Measurements from ENCODE around the gene MFSD6. TPM values are rescaled to one million over a fixed set of nuclear protein-coding genes. Genes with fewer than 3 reads are reported as not detected.

The MFSD6 gene
- total and polyA plus RNA-seq, 2 of the 8 experiments (the other 6 are each of a cell fraction or from before 2014, with no cell fraction given): 1.8 to 5.1 TPM

GRCh38 chr2:190432567-190433231 lies 24.5 kb downstream of the MFSD6 start:
- no peaks in the 10 kb centered on the region for H3K36me3 ChIP-seq (ENCODE audit: control insufficient read depth in 2 of 4, insufficient read depth in 4 of 4, low read length in 3 of 4)
- no peak overlapping the region for H4K8ac ChIP-seq (ENCODE audit: extremely low read depth, insufficient read depth, low read length)
- H3K56ac ChIP-seq (replicated peaks; ENCODE audit: insufficient read length, low read depth, low read length): no peak overlapping the region
- no peaks in the 10 kb centered on the region for H3K23me2 ChIP-seq (ENCODE audit: low read depth, low read length)
- no peak for DNase-seq (ENCODE audit: low read depth in 1 of 2, low spot score in 2 of 2)
- no peaks in the 10 kb centered on the region for H3K79me2 ChIP-seq (ENCODE audit: control insufficient read depth in 1 of 2, insufficient read depth in 2 of 2, low read length in 2 of 2)
- no peaks in the 10 kb centered on the region for H3K27me3 ChIP-seq (replicated peaks in 1 of 4; ENCODE audit: control insufficient read depth in 3 of 4, extremely low read depth in 1 of 4, insufficient read depth in 3 of 4, low read length in 3 of 4)
- H4K5ac ChIP-seq (ENCODE audit: insufficient read length, low read depth, low read length): no peak overlapping the region
- no peak overlapping the region for H3K4ac ChIP-seq (replicated peaks; ENCODE audit: insufficient read length, low read depth, low read length)
- CTCF ChIA-PET (ENCODE audit: partially characterized antibody): interaction anchor here (1.0 to 4.5 kb wide), 3 partner anchors 14 to 39 kb away, joined by 3 to 17 read pairs (median 4); no protein-coding TSS in a partner anchor
- H2BK120ac ChIP-seq (replicated peaks; ENCODE audit: low read depth, low read length): no peak overlapping the region
- peaks cover 0 to 5% of the 10 kb centered on the region in 2 experiments; a peak in 1 of 4 replicates for H3K9me3 ChIP-seq (ENCODE audit: insufficient read depth in 2 of 2, low read depth in 1 of 2, low read length in 1 of 2)
- POLR2A ChIA-PET (ENCODE audit: partially characterized antibody): no interaction called here
- FAIRE-seq: no peak
- H4K91ac ChIP-seq (replicated peaks; ENCODE audit: insufficient read length, low read length): no peak overlapping the region
- H3K27ac ChIP-seq (ENCODE audit: low read depth, low read length): no peak overlapping the region
- H3K14ac ChIP-seq (ENCODE audit: insufficient read length): no peak overlapping the region
- H3K18ac ChIP-seq (ENCODE audit: extremely low read depth, low read length): no peak overlapping the region
- no peaks in the 10 kb centered on the region for H3K4me1 ChIP-seq (replicated peaks in 1 of 4; ENCODE audit: control insufficient read depth in 3 of 4, insufficient read depth in 4 of 4, low read length in 3 of 4)
- no peak overlapping the region for H2BK20ac ChIP-seq (ENCODE audit: low read length)
- no peaks in the 10 kb centered on the region for H4K20me1 ChIP-seq (replicated peaks in 1 of 2; ENCODE audit: control insufficient read depth in 1 of 2, insufficient read depth in 2 of 2, low read length in 2 of 2)
- H3K4me3 ChIP-seq (ENCODE audit: extremely low read depth in 1 of 4, insufficient read depth in 2 of 4, low read depth in 3 of 4, low read length in 4 of 4): no peak overlapping the region
- no peak overlapping the region for H3K23ac ChIP-seq (ENCODE audit: insufficient read length)
- 89% methylated on average over 4 of the region's 5 CpGs; no CpG with 5 or more reads in 1 of the 2 experiments for WGBS, 2 experiments (ENCODE audit: extremely low coverage in 1 of 2, insufficient coverage in 1 of 2, insufficient read length in 1 of 2, insufficient replicate concordance in 2 of 2, low coverage in 1 of 2, low lambda C conversion rate in 2 of 2, missing lambda C conversion rate in 1 of 2)
- no peak overlapping the region for H2BK15ac ChIP-seq (ENCODE audit: low read length)
- no peak overlapping the region for H3K9ac ChIP-seq (replicated peaks in 1 of 4; ENCODE audit: extremely low read depth in 1 of 4, low read depth in 3 of 4, low read length in 3 of 4)
- H3K4me2 ChIP-seq (ENCODE audit: insufficient read depth in 1 of 2, low read depth in 2 of 2, low read length in 2 of 2): no peak overlapping the region
- TF ChIP-seq TAF7 (optimal IDR thresholded peaks at IDR 0.05; ENCODE audit: borderline replicate concordance, low read depth, low read length): no peak
- no peak for TF ChIP-seq SUZ12 (IDR thresholded peaks at IDR 0.05; ENCODE audit: low read length)
- TF ChIP-seq RBBP5 (IDR thresholded peaks at IDR 0.05; ENCODE audit: borderline replicate concordance, low read depth, low read length): no peak
- no peak for TF ChIP-seq SRF (IDR thresholded peaks at IDR 0.05; ENCODE audit: low read depth, low read length)
- TF ChIP-seq RXRA (IDR thresholded peaks at IDR 0.05; ENCODE audit: insufficient read depth, low read depth, low read length): no peak
- no peak overlapping the region for H2BK5ac ChIP-seq (ENCODE audit: low read depth, low read length)
- no peak overlapping the region for H2BK12ac ChIP-seq (ENCODE audit: low read depth, low read length)
- H3K79me1 ChIP-seq (ENCODE audit: low read depth, low read length): no peaks in the 10 kb centered on the region
- no peak overlapping the region for H2AK5ac ChIP-seq (ENCODE audit: low read depth, low read length)
- no peak overlapping the region for H2AFZ ChIP-seq (ENCODE audit: low read length)
